K562 (cell line): ENCODE measurements around the gene REX1BD. TPM values are rescaled to one million over a fixed set of nuclear protein-coding genes. Genes with fewer than 3 reads are reported as not detected.

Experiments used
- ATAC-seq: fragments of 200-7000 bp; cut with Tn5 transposase; 3 replicates; pipeline ENCODE4 v1.9.1; 2020; ENCODE audit warnings: moderate library complexity
- BruUV-seq: library from RNA; stranded (reverse); fragments of 400-500 nt; replicated peaks from 2 replicates; lab custom pipeline; 2021; lab: Mats Ljungman, UMichigan
- CTCF ChIA-PET: fragments of 300-600 bp; formaldehyde crosslinking; extraction: SDS; loops from one replicate; lab custom pipeline; 2021; ENCODE audit warnings: low intra/inter-chr PET ratio; lab: Yijun Ruan, JAX
- POLR2A ChIA-PET: fragments of 300-600, 350-650 bp; sonication (Branson Sonifier 250); formaldehyde crosslinking; extraction: SDS; loops from one replicate; lab custom pipeline; 2021; ENCODE audit warnings: antibody characterized with exemption, inconsistent platforms; lab: Yijun Ruan, JAX
- DNase-seq, 4 experiments: peaks; one replicate each; pipeline versions ENCODE4 v3.0.0 to v3.0.0-alpha.2; 2011 to 2018; ENCODE audit warnings: low spot score in 3 of 4, mixed read lengths in 3 of 4; ENCODE audit errors: extremely low read depth in 1 of 4
- FAIRE-seq: peaks from 2 replicates; lab custom pipeline; 2011; peaks lifted over from hg19 to GRCh38; lab: Jason Lieb, UNC
- H2AFZ ChIP-seq: 2 replicates; pipeline ENCODE4 v1.6.0; 2011; ENCODE audit warnings: low read depth, low read length, control low read depth, inconsistent platforms
- H3K27ac ChIP-seq: fragments of 200-600 bp; 3 replicates; pipeline ENCODE4 v1.8.0; 2011; ENCODE audit warnings: low read depth, mild to moderate bottlenecking, control low read depth, inconsistent platforms, low read length, moderate library complexity, mixed read lengths; ENCODE audit errors: extremely low read depth
- H3K27me3 ChIP-seq, 2 experiments: fragments of 300-600 bp in 1 of 2; 2 replicates in 1 of 2; 3 replicates in 1 of 2; pipeline versions ENCODE4 v1.6.0 to v1.8.0; 2011; ENCODE audit warnings: inconsistent platforms in 2 of 2, low read length in 2 of 2, mild to moderate bottlenecking in 1 of 2, mixed read lengths in 1 of 2, moderate library complexity in 1 of 2; ENCODE audit not compliant: control insufficient read depth in 2 of 2, insufficient read depth in 2 of 2
- H3K36me3 ChIP-seq: fragments of 300-600 bp; 3 replicates; pipeline ENCODE4 v1.8.0; 2011; ENCODE audit warnings: mild to moderate bottlenecking, low read length, inconsistent platforms; ENCODE audit not compliant: control insufficient read depth, insufficient read depth
- H3K4me1 ChIP-seq, 2 experiments: fragments of 200-600 bp in 1 of 2; replicated peaks in 1 of 2; 2 replicates in 1 of 2; 3 replicates in 1 of 2; pipeline versions ENCODE4 v1.5.1 to v1.8.0; 2011; ENCODE audit warnings: inconsistent platforms in 2 of 2, low read length in 2 of 2, mild to moderate bottlenecking in 1 of 2, mixed read lengths in 1 of 2, moderate library complexity in 1 of 2; ENCODE audit not compliant: control insufficient read depth in 2 of 2, insufficient read depth in 2 of 2
- H3K4me2 ChIP-seq: 2 replicates; pipeline ENCODE4 v1.6.1; 2011; ENCODE audit warnings: low read length, control low read depth, inconsistent platforms, mixed read lengths; ENCODE audit not compliant: insufficient read depth
- H3K4me3 ChIP-seq: fragments of 200-600 bp; sonication (generic), shearing (Covaris generic); 2 replicates; pipeline ENCODE4 v1.5.1; 2016; ENCODE audit warnings: control low read depth, inconsistent platforms
- H3K79me2 ChIP-seq: fragments of 200-600 bp; 3 replicates; pipeline ENCODE4 v1.8.0; 2011; ENCODE audit warnings: low read length, inconsistent platforms; ENCODE audit not compliant: control insufficient read depth, insufficient read depth
- H3K9ac ChIP-seq, 2 experiments: 2 replicates each; pipeline versions ENCODE4 v1.6.0 to v1.6.1; 2011; ENCODE audit warnings: low read depth in 2 of 2, low read length in 2 of 2, control low read depth in 1 of 2, inconsistent platforms in 1 of 2, mild to moderate bottlenecking in 1 of 2, mixed read lengths in 1 of 2; ENCODE audit not compliant: insufficient read depth in 1 of 2
- H3K9me1 ChIP-seq: one replicate; pipeline ENCODE4 v1.6.0; 2011; ENCODE audit warnings: inconsistent platforms, mild to moderate bottlenecking, low read length, moderate library complexity; ENCODE audit not compliant: control insufficient read depth, insufficient read depth
- H3K9me3 ChIP-seq: replicated peaks from 2 replicates; pipeline ENCODE4 v1.5.1; 2011; ENCODE audit warnings: low read depth, low read length, inconsistent platforms; ENCODE audit not compliant: control insufficient read depth, insufficient read depth
- H4K20me1 ChIP-seq: replicated peaks from 2 replicates; pipeline ENCODE4 v1.6.1; 2011; ENCODE audit warnings: low read length, inconsistent platforms, mixed read lengths; ENCODE audit not compliant: control insufficient read depth, insufficient read depth
- PRDM10 ChIP-seq: fragments of 450-650 bp; IDR thresholded peaks from 2 replicates; pipeline ENCODE4 v1.6.1; 2018; ENCODE audit not compliant: partially characterized antibody
- RBM39 ChIP-seq: fragments of 200-400 bp; formaldehyde crosslinking; optimal IDR thresholded peaks from 2 replicates; pipeline ENCODE3; 2018; ENCODE audit warnings: low read depth, low read length
- RUNX1 ChIP-seq: sonication (generic); IDR thresholded peaks from 2 replicates; pipeline ENCODE4 v1.6.1; 2016; ENCODE audit warnings: antibody characterized with exemption, low read depth
- ZFP36 ChIP-seq: fragments of 150-350 bp; IDR thresholded peaks from 2 replicates; pipeline ENCODE4 v1.6.1; 2018; ENCODE audit warnings: low read length, low read depth; ENCODE audit not compliant: partially characterized antibody
- ZNF263 ChIP-seq: sonication (generic); formaldehyde crosslinking; IDR thresholded peaks from 2 replicates; pipeline ENCODE4 v1.8.0; 2022; ENCODE audit warnings: mild to moderate bottlenecking, missing genetic modification reagents, borderline replicate concordance
- ZNF507 ChIP-seq: conservative IDR thresholded peaks from 2 replicates; pipeline ENCODE4 v1.6.1; 2017; ENCODE audit warnings: missing genetic modification characterization, missing compliant biosample characterization
- WGBS: fragments of 100-300 bp; shearing (Covaris generic); methylation state at CpG from one replicate; pipeline ENCODE4 v1.1.6; 2016; ENCODE audit warnings: low coverage, mixed read lengths; ENCODE audit not compliant: insufficient coverage; ENCODE audit errors: missing lambda C conversion rate; 5-methylcytosine and 5-hydroxymethylcytosine counted together
- in situ Hi-C: fragments of 300-500 bp; cut with MboI; formaldehyde crosslinking; loops from 4 replicates; pipeline ENCODE4 v1.15.0; 2018; ENCODE audit warnings: inconsistent platforms, mixed read lengths
- intact Hi-C: fragments of 100-400 bp; cut with micrococcal nuclease; formaldehyde crosslinking; loops from 2 replicates; pipeline ENCODE4 v1.14.2; 2022
- polyA plus RNA-seq, 8 experiments: library from polyadenylated mRNA; depleted of rRNA in 4 of 8; stranded (reverse) in 5 of 8; unstranded in 3 of 8; fragments of >200 nt; fragmentation: Nextera tagmentation in 2 of 8; fragmentation: Illumina TruSeq in 1 of 8; extraction: Ambion mirVana in 2 of 8; extraction: Trizol in 1 of 8; gene quantifications; 2 replicates each; pipeline versions ENCODE4 v1.2.1 to v1.2.3, GENCODE V29; 2011 to 2014; ENCODE audit warnings: inconsistent platforms in 1 of 8, missing spikeins in 1 of 8
- total RNA-seq, 7 experiments: library from RNA; depleted of rRNA in 6 of 7; stranded (reverse); fragments of >200 nt in 6 of 7; fragmentation: Illumina TruSeq in 2 of 7; extraction: Trizol in 2 of 7; gene quantifications; 2 replicates each; pipeline versions ENCODE4 v1.2.1 to v1.2.3, GENCODE V29; 2011 to 2021; ENCODE audit warnings: low replicate concordance in 1 of 7
- TF ChIP-seq, protein P1 (sequence below): sonication (generic); formaldehyde crosslinking; IDR thresholded peaks from 2 replicates; pipeline ENCODE4 v1.8.0; 2023; ENCODE audit warnings: mild to moderate bottlenecking, missing genetic modification reagents
- TF ChIP-seq, protein P2 (sequence below): sonication (generic); formaldehyde crosslinking; IDR thresholded peaks from 2 replicates; pipeline ENCODE4 v1.8.0; 2022; ENCODE audit warnings: mild to moderate bottlenecking, missing genetic modification reagents

Gene REX1BD
- total and polyA plus RNA-seq, 9 of the 15 experiments (the other 6 are each of a cell fraction or from before 2014, with no cell fraction given): 1.9 to 136 (median 13.8) TPM

- no peak for DNase-seq
Measured at GRCh38 chr19:18612051-18612771, 23.6 kb downstream of the REX1BD start.

More at GRCh38 chr19:18612051-18612771, 23.6 kb downstream of the REX1BD start:
- no TSS peak for BruUV-seq
- H3K27me3 ChIP-seq: peaks cover 53 to 82% of the 10 kb centered on the region in 2 experiments
- 6% methylated on average over 24 of the region's 30 CpGs for WGBS
- no peak for ATAC-seq
- peaks cover 26% of the 10 kb centered on the region for H4K20me1 ChIP-seq
- TF ChIP-seq PRDM10 (no peak), ZNF507 (no peak), ZNF263 (CRISPR knock-in tag) (peak; percentile 51; the same call in 1 of the 2 replicates), RBM39 (no peak), ZFP36 (peak; percentile 86), RUNX1 (no peak)
- TF ChIP-seq, protein P1, sequence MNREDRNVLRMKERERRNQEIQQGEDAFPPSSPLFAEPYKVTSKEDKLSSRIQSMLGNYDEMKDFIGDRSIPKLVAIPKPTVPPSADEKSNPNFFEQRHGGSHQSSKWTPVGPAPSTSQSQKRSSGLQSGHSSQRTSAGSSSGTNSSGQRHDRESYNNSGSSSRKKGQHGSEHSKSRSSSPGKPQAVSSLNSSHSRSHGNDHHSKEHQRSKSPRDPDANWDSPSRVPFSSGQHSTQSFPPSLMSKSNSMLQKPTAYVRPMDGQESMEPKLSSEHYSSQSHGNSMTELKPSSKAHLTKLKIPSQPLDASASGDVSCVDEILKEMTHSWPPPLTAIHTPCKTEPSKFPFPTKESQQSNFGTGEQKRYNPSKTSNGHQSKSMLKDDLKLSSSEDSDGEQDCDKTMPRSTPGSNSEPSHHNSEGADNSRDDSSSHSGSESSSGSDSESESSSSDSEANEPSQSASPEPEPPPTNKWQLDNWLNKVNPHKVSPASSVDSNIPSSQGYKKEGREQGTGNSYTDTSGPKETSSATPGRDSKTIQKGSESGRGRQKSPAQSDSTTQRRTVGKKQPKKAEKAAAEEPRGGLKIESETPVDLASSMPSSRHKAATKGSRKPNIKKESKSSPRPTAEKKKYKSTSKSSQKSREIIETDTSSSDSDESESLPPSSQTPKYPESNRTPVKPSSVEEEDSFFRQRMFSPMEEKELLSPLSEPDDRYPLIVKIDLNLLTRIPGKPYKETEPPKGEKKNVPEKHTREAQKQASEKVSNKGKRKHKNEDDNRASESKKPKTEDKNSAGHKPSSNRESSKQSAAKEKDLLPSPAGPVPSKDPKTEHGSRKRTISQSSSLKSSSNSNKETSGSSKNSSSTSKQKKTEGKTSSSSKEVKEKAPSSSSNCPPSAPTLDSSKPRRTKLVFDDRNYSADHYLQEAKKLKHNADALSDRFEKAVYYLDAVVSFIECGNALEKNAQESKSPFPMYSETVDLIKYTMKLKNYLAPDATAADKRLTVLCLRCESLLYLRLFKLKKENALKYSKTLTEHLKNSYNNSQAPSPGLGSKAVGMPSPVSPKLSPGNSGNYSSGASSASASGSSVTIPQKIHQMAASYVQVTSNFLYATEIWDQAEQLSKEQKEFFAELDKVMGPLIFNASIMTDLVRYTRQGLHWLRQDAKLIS (CRISPR knock-in tag): no peak
- TF ChIP-seq, protein P2, sequence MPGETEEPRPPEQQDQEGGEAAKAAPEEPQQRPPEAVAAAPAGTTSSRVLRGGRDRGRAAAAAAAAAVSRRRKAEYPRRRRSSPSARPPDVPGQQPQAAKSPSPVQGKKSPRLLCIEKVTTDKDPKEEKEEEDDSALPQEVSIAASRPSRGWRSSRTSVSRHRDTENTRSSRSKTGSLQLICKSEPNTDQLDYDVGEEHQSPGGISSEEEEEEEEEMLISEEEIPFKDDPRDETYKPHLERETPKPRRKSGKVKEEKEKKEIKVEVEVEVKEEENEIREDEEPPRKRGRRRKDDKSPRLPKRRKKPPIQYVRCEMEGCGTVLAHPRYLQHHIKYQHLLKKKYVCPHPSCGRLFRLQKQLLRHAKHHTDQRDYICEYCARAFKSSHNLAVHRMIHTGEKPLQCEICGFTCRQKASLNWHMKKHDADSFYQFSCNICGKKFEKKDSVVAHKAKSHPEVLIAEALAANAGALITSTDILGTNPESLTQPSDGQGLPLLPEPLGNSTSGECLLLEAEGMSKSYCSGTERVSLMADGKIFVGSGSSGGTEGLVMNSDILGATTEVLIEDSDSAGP (CRISPR knock-in tag): no peak
- in situ Hi-C loops: no loop called here
- H3K4me2 ChIP-seq: no peak overlapping the region
- 0 out of 4 replicates have a peak overlapping the region, but pooled peaks of 1 of the 2 experiments have one; percentile 6 for H3K9ac ChIP-seq
- H3K4me1 ChIP-seq: peaks cover 0 to 48% of the 10 kb centered on the region in 2 experiments; a peak in 2 of 5 replicates
- no peaks in the 10 kb centered on the region for H3K9me3 ChIP-seq
- POLR2A ChIA-PET: interaction anchor here (1.0 to 1.2 kb wide), 2 partner anchors 19 to 307 kb away, joined by 3 read pairs; partner anchors contain the start of genes COPE and DDX49
- H3K4me3 ChIP-seq: no peak overlapping the region
- H3K36me3 ChIP-seq: no peaks in the 10 kb centered on the region
- CTCF ChIA-PET: no interaction called here
- no peak overlapping the region for H3K27ac ChIP-seq
- FAIRE-seq: no peak
- no peak overlapping the region for H2AFZ ChIP-seq
- no peaks in the 10 kb centered on the region for H3K9me1 ChIP-seq
- intact Hi-C loops: no loop called here
- no peaks in the 10 kb centered on the region for H3K79me2 ChIP-seq
